Epithelial cell of proximal tubule (primary cell): ENCODE measurements around the gene TNKS2. TPM values are rescaled to one million over a fixed set of nuclear protein-coding genes. Genes with fewer than 3 reads are reported as not detected.

Source experiments
- DNase-seq: peaks from one replicate; pipeline ENCODE4 v3.0.0-alpha.2; 2011; ENCODE audit warnings: low read depth
- H3K4me3 ChIP-seq: 2 replicates; pipeline ENCODE4 v1.5.1; 2011; ENCODE audit warnings: low read depth, mild to moderate bottlenecking, low read length
- CTCF ChIP-seq: conservative IDR thresholded peaks from 2 replicates; pipeline ENCODE4 v1.5.1; 2012; ENCODE audit warnings: low read depth, mild to moderate bottlenecking, low read length
- total RNA-seq: library from RNA; depleted of rRNA; stranded (reverse); fragments of >200 nt; gene quantifications from 2 replicates; pipeline ENCODE4 v1.2.3, GENCODE V29; 2015

TNKS2 gene
- total RNA-seq, 1 donor from 2014 or later, result 25.1 TPM

- no peak for TF ChIP-seq CTCF
- H3K4me3 ChIP-seq, result no peak overlapping the region
- DNase-seq, result peak; percentile 73
Observed at GRCh38 chr10:91820144-91820543, 21.9 kb downstream of the TNKS2 start.

GRCh38 chr10:91824076-91824475 is 25.9 kb downstream of the TNKS2 start:
- no peak for TF ChIP-seq CTCF
- no peak overlapping the region for H3K4me3 ChIP-seq
- DNase-seq, result no peak

DNA sequence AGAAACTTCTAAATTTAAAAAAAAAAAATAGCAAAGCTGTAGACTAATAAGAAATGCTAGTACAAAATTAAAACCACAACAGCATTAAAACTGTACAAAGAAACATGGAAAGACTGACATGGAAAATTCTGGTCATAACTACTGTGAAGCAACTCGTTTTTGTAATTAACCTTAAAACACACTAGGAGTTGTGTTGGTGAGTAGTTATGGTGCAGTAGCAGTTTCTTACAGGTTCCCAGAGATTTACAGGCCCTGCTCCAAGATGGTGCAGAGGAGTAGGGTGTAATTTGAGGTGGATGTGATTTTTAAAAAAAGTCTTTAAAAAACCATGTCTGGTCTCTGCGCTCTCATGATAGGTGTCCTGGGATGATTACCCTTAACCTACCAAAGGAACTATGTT is 31.0 kb downstream of the TNKS2 start:
- no peak overlapping the region for H3K4me3 ChIP-seq
- no peak for TF ChIP-seq CTCF
- no peak for DNase-seq

DNA sequence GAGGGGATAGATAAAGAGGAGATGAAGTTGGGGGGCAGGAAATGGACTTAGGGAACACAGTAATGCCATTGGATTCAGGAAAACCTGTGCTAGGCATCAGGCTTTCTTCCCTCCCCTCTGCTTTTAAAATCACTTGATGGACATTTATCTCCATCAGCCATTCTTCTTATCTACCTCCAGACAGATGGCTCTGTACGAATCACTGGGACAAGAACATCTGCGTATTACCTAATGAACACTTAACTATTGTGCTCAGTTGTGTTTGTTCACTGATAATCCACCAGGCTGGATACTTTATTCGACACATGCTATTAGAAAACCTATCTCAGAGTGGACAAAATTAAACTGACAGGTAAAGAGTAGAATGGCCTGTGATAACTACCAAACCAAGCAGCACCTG is 40.0 kb downstream of the TNKS2 start:
- H3K4me3 ChIP-seq, result no peak overlapping the region
- DNase-seq, result no peak
- no peak for TF ChIP-seq CTCF

DNA sequence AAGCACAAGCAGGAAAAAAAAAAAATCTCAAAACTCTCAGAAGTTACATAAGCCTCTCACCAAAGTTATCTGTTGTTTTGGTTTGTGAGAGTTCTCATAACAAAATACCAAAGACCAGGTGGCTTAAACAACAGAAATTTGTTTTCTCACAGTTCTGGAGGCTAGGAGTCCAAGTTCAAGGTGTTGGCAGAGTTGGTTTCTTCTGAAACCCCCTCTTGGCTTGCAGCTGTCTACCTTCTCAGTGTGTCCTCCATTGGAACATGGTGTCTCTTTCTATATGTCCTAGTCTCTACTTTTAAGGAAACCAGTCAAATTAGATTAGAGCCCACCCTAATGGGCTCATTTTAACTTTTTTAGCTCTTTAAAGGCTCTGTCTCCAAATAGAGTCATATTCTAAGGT is 44.9 kb downstream of the TNKS2 start:
- no peak for DNase-seq
- H3K4me3 ChIP-seq, result no peak overlapping the region
- no peak for TF ChIP-seq CTCF

DNA sequence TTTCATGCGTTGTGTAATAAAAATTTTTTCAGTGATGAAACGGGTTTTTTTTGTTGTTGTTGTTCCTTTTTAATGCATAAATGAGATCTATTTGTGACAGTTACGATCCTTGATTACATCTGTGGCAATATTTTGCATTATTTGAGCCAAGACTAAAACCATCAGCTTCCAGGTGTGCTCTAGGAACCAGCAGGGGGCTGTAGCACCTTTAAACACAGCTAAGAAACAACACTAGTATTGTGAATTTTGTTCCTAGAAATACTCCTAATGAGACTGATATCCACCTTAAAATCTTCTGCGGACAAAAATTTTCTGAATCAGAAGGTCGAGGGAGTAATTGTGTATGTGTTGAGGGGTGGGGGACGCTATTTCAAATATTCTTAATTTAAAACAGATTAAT is 58.4 kb downstream of the TNKS2 start:
- peak; percentile 61 for TF ChIP-seq CTCF
- no peak for DNase-seq

GRCh38 chr10:91860885-91861284 is 62.7 kb downstream of the TNKS2 start:
- no peak for DNase-seq
- no peak overlapping the region for H3K4me3 ChIP-seq
- no peak for TF ChIP-seq CTCF

More for the DNA sequence above, 58.4 kb downstream of the TNKS2 start:
- no peak overlapping the region for H3K4me3 ChIP-seq
